DMS 273 (cell line): ENCODE measurements around the gene TFPT.

ENCODE experiments used
- DNase-seq: peaks from one replicate; lab custom pipeline; 2025; ENCODE audit not compliant: unreplicated experiment; lab: John Stamatoyannopoulos, UW

Gene TFPT

GRCh38 chr19:54115109-54116063 lies at the start of gene TFPT, which contains the start of gene PRPF31:
TFPT (minus strand) TSS chr19:54115657; CDS start chr19:54115269, 388 bp downstream.
PRPF31 (plus strand) TSS chr19:54115754; CDS start chr19:54118279, 2,525 bp downstream.
- DNase-seq: peak; percentile 99

- DNase-seq: no peak
Measured at GRCh38 chr19:54165222-54165621, 49.8 kb upstream of the TFPT start.

GRCh38 chr19:54164369-54165068 lies 49.1 kb upstream of the TFPT start:
- DNase-seq: peak; percentile 19

- no peak for DNase-seq
Measured at GRCh38 chr19:54162884-54163283, 47.4 kb upstream of the TFPT start.

- DNase-seq: peak; percentile 51
Measured at GRCh38 chr19:54162241-54162805, 46.9 kb upstream of the TFPT start.

- DNase-seq: peak; percentile 24
Measured at GRCh38 chr19:54160854-54161253, 45.4 kb upstream of the TFPT start.

- DNase-seq: peak; percentile 64
Measured at GRCh38 chr19:54160182-54160811, 44.8 kb upstream of the TFPT start.

- peak; percentile 100 for DNase-seq
Measured at GRCh38 chr19:54159352-54160181, 44.1 kb upstream of the TFPT start, which contains the start of gene LENG1. LENG1 (minus strand) TSS chr19:54159721; CDS start chr19:54159695, 26 bp downstream.

- peak; percentile 51 for DNase-seq
Measured at GRCh38 chr19:54158812-54159351, 43.4 kb upstream of the TFPT start.

GRCh38 chr19:54156953-54157352 lies 41.5 kb upstream of the TFPT start:
- DNase-seq: no peak

- DNase-seq: no peak
Measured at GRCh38 chr19:54156490-54156889, 41.0 kb upstream of the TFPT start.

- DNase-seq: peak; percentile 20
Measured at GRCh38 chr19:54155694-54156093, 40.2 kb upstream of the TFPT start.

GRCh38 chr19:54154603-54155345 lies 39.3 kb upstream of the TFPT start:
- DNase-seq: no peak

GRCh38 chr19:54153731-54154326 lies 38.4 kb upstream of the TFPT start:
- DNase-seq: no peak

GRCh38 chr19:54152878-54153524 lies 37.5 kb upstream of the TFPT start:
- no peak for DNase-seq

- no peak for DNase-seq
Measured at GRCh38 chr19:54152267-54152666, 36.8 kb upstream of the TFPT start.

- DNase-seq: no peak
Measured at GRCh38 chr19:54151362-54152035, 36.0 kb upstream of the TFPT start.
